HG03342 (cell line): ENCODE measurements around the gene ZNF587.
"Not testable (repeated sequence)": the region's sequence is repeated elsewhere in the genome, so short reads cannot be mapped to it uniquely, and the experiment has no call there.

ENCODE experiments used
- ATAC-seq: cut with Tn5 transposase; IDR thresholded peaks from one replicate; pipeline ENCODE4 v1.9.1; 2021; ENCODE audit warnings: mild to moderate bottlenecking, moderate library complexity; ENCODE audit not compliant: unreplicated experiment

Gene ZNF587

GRCh38 chr19:57886046-57886445, 36.4 kb downstream of the ZNF587 start:
- ATAC-seq: no peak

GRCh38 chr19:57887195-57887941, 37.7 kb downstream of the ZNF587 start:
- no peak for ATAC-seq

- no peak for ATAC-seq
Measured at GRCh38 chr19:57888107-57888559, 38.5 kb downstream of the ZNF587 start.

- peak; percentile 84 for ATAC-seq
Measured at GRCh38 chr19:57888560-57889231, 39.0 kb downstream of the ZNF587 start, which contains the start of gene ZNF814. ZNF814 (minus strand) TSS chr19:57889037; CDS start chr19:57888802, 235 bp downstream.

- not testable (repeated sequence) for ATAC-seq
Measured at GRCh38 chr19:57890706-57891105, 41.0 kb downstream of the ZNF587 start.

- no peak for ATAC-seq
Measured at GRCh38 chr19:57900311-57900710, 50.7 kb downstream of the ZNF587 start.

GRCh38 chr19:57903618-57904184, 54.0 kb downstream of the ZNF587 start:
- ATAC-seq: no peak

- ATAC-seq: no peak
Measured at GRCh38 chr19:57905258-57905657, 55.6 kb downstream of the ZNF587 start.

- ATAC-seq: no peak
Measured at GRCh38 chr19:57907394-57907793, 57.7 kb downstream of the ZNF587 start.

- ATAC-seq: no peak
Measured at GRCh38 chr19:57914531-57914930, 64.9 kb downstream of the ZNF587 start.
